Activated CD4-positive, alpha-beta T cell treated with anti-CD3 and anti-CD28 coated beads, Interleukin-2, amount 10 ng/mL, durations not matched to agents 24 days and 14 days (primary cell): ENCODE data around the gene MTHFS. TPM values are rescaled to one million over a fixed set of nuclear protein-coding genes. Genes with fewer than 3 reads are reported as not detected.
A peak's percentile ranks its signal among the peaks of the same experiment; 100 is the strongest.
"Not testable (repeated sequence)": the region's sequence is repeated elsewhere in the genome, so short reads cannot be mapped to it uniquely, and the experiment has no call there.

Source experiments
- DNase-seq: peaks from one replicate; pipeline ENCODE4 v3.0.0; 2022
- H3K27ac Mint-ChIP-seq: one replicate; pipeline ENCODE4 v1.8.0; 2022; ENCODE audit warnings: mild to moderate bottlenecking, mixed read lengths
- H3K27me3 Mint-ChIP-seq: one replicate; pipeline ENCODE4 v1.8.0; 2022; ENCODE audit warnings: mixed read lengths
- H3K36me3 Mint-ChIP-seq: one replicate; pipeline ENCODE4 v1.8.0; 2022; ENCODE audit warnings: low read depth, mild to moderate bottlenecking, mixed read lengths
- H3K4me1 Mint-ChIP-seq: one replicate; pipeline ENCODE4 v1.8.0; 2021; ENCODE audit warnings: mixed read lengths
- H3K4me3 Mint-ChIP-seq: one replicate; pipeline ENCODE4 v1.8.0; 2022; ENCODE audit warnings: mild to moderate bottlenecking, moderate library complexity, mixed read lengths
- H3K9me3 Mint-ChIP-seq: one replicate; pipeline ENCODE4 v1.8.0; 2021; ENCODE audit warnings: mixed read lengths
- intact Hi-C: fragments of 100-400 bp; cut with micrococcal nuclease; formaldehyde crosslinking; loops from one replicate; pipeline ENCODE4 v1.15.1; 2023
- total RNA-seq: library from RNA; stranded (reverse); gene quantifications from 2 replicates; pipeline ENCODE4 v1.2.3, GENCODE V29; 2022

MTHFS gene
- total RNA-seq, 1 donor from 2014 or later = 34.5 TPM

- H3K27ac Mint-ChIP-seq = no peak overlapping the region
- H3K36me3 Mint-ChIP-seq = peaks cover 40% of the 10 kb centered on the region
- no peak overlapping the region for H3K4me3 Mint-ChIP-seq
- H3K27me3 Mint-ChIP-seq = no peaks in the 10 kb centered on the region
- intact Hi-C loops = no loop called here
- no peak for DNase-seq
- H3K9me3 Mint-ChIP-seq = peaks cover 7% of the 10 kb centered on the region
- H3K4me1 Mint-ChIP-seq = peaks cover 29% of the 10 kb centered on the region
Measured at GRCh38 chr15:79903144-79903543, 6.3 kb upstream of the MTHFS start.

- Mint-ChIP-seq H3K27me3 (no peaks in the 10 kb centered on the region), H3K4me3 (no peak overlapping the region), H3K9me3 (peaks cover 7% of the 10 kb centered on the region), H3K4me1 (peaks cover 36% of the 10 kb centered on the region), H3K27ac (no peak overlapping the region), H3K36me3 (peaks cover 36% of the 10 kb centered on the region)
- intact Hi-C loops = no loop called here
- no peak for DNase-seq
Measured at GRCh38 chr15:79901958-79902357, 5.1 kb upstream of the MTHFS start.

- H3K4me3 Mint-ChIP-seq, H3K27me3 Mint-ChIP-seq, intact Hi-C loops, H3K9me3 Mint-ChIP-seq, DNase-seq, H3K27ac Mint-ChIP-seq: not testable (repeated sequence)
- Mint-ChIP-seq H3K4me1 (peaks cover 42% of the 10 kb centered on the region), H3K36me3 (peaks cover 32% of the 10 kb centered on the region)
Measured at GRCh38 chr15:79900818-79901378, 4.1 kb upstream of the MTHFS start.

DNA sequence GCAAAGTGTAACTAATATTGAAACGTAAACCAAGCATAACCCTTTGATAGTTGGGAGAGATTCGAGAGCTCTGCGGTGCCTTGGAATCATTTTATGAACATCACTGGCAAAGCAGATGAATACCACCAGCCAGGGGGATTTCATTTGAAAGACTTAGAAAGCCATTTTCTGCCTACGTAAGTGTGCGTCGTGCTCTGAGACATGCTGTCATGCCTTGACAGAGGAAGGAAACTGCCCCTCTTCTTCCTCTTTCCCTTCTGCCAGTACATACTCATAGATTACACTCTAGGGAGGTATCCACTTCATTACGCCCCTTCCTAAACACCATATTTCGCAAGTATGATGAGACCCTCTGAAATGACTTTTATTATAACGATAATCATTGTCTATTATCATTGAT, 3.3 kb upstream of the MTHFS start:
- DNase-seq = no peak
- H3K27ac Mint-ChIP-seq = no peak overlapping the region
- peaks cover 7% of the 10 kb centered on the region for H3K9me3 Mint-ChIP-seq
- no peak overlapping the region for H3K4me3 Mint-ChIP-seq
- intact Hi-C loops = no loop called here
- no peaks in the 10 kb centered on the region for H3K27me3 Mint-ChIP-seq
- H3K36me3 Mint-ChIP-seq = peaks cover 30% of the 10 kb centered on the region
- H3K4me1 Mint-ChIP-seq = peaks cover 45% of the 10 kb centered on the region

- H3K27me3 Mint-ChIP-seq, H3K4me3 Mint-ChIP-seq, H3K27ac Mint-ChIP-seq, H3K9me3 Mint-ChIP-seq, DNase-seq: not testable (repeated sequence)
- intact Hi-C loops = loop anchor here (10.0 kb wide), 1 partner anchor 256 kb away; the partner anchor contains the start of gene FAH
- Mint-ChIP-seq H3K36me3 (peaks cover 34% of the 10 kb centered on the region), H3K4me1 (peaks cover 50% of the 10 kb centered on the region)
Measured at GRCh38 chr15:79898786-79899185, 2.0 kb upstream of the MTHFS start.

- peaks cover 7% of the 10 kb centered on the region for H3K9me3 Mint-ChIP-seq
- H3K36me3 Mint-ChIP-seq = peaks cover 32% of the 10 kb centered on the region
- peak overlapping the region; percentile 76 for H3K27ac Mint-ChIP-seq
- intact Hi-C loops = loop anchor here (10.0 kb wide), 1 partner anchor 256 kb away; the partner anchor contains the start of gene FAH
- DNase-seq = no peak
- H3K4me1 Mint-ChIP-seq = peaks cover 48% of the 10 kb centered on the region
- H3K27me3 Mint-ChIP-seq = no peaks in the 10 kb centered on the region
- H3K4me3 Mint-ChIP-seq = no peak overlapping the region
Measured at GRCh38 chr15:79898369-79898768, 1.6 kb upstream of the MTHFS start.

- intact Hi-C loops = loop anchor here (1.0 to 10.0 kb wide), 3 partner anchors 26 to 257 kb away; partner anchors contain the start of genes BCL2A1 and FAH
- Mint-ChIP-seq H3K9me3 (peaks cover 7% of the 10 kb centered on the region), H3K4me1 (peaks cover 45% of the 10 kb centered on the region), H3K27ac (peak overlapping the region; percentile 95), H3K36me3 (peaks cover 29% of the 10 kb centered on the region), H3K4me3 (peak overlapping the region; percentile 98), H3K27me3 (no peaks in the 10 kb centered on the region)
- peak; percentile 72 for DNase-seq
Measured at GRCh38 chr15:79897701-79898113, 893 bp upstream of the MTHFS start.

DNA sequence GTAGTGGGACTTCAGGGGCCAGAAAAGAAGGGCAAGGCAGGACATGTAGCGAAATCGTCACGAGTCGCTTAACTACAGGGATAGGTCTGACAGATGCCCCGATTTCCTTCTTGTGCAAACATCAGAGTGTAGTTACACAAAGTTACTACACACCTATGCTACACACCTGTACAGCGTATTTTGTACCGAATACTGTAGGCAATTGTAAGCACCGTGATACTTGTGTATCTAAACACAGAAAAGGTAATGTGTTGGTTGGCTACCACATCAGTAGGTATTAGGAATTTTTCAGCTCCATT, 515 bp upstream of the MTHFS start:
- Mint-ChIP-seq H3K36me3 (peaks cover 29% of the 10 kb centered on the region), H3K4me3 (peak overlapping the region; percentile 98), H3K4me1 (peaks cover 41% of the 10 kb centered on the region), H3K27ac (peak overlapping the region; percentile 95), H3K27me3 (no peaks in the 10 kb centered on the region), H3K9me3 (peaks cover 4% of the 10 kb centered on the region)
- intact Hi-C loops = loop anchor here (1.0 to 10.0 kb wide), 3 partner anchors 26 to 257 kb away; partner anchors contain the start of genes BCL2A1 and FAH
- DNase-seq = no peak

DNA sequence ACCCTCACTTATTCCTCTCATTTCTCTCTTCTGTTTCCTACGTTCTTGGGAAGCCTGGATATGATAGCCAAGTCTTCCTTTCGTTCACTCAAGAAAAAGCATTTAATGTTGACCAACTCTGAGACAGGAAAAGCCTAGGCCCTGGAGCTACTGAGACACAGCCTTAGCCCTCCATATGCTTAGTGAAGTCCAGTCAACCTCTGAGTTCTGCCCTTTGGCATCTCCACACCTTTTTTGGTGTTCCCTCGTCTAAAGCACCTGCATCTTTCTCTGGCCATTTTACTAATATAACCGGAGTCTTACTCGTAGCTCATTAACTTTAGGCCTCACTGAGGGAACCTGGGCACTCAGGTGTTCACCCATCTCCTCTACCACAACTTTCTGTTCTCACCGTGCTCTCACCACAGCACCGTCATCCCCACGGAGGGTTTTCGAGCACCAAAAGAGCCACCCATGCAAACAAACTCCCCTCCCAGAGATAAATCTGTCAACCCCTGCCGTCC, 632 bp downstream of the MTHFS start:
- DNase-seq = no peak
- intact Hi-C loops = loop anchor here (1.0 to 10.0 kb wide), 4 partner anchors 71 to 259 kb away; partner anchors contain the start of genes FAH and ZFAND6
- Mint-ChIP-seq H3K27me3 (no peaks in the 10 kb centered on the region), H3K9me3 (no peaks in the 10 kb centered on the region), H3K4me3 (peak overlapping the region; percentile 98), H3K36me3 (peaks cover 31% of the 10 kb centered on the region), H3K4me1 (peaks cover 37% of the 10 kb centered on the region), H3K27ac (peak overlapping the region; percentile 100)

- H3K9me3 Mint-ChIP-seq = no peaks in the 10 kb centered on the region
- H3K4me3 Mint-ChIP-seq = no peak overlapping the region
- intact Hi-C loops = loop anchor here (10.0 kb wide), 1 partner anchor 62 kb away; no protein-coding TSS in a partner anchor
- H3K36me3 Mint-ChIP-seq = peaks cover 67% of the 10 kb centered on the region
- DNase-seq = no peak
- H3K27me3 Mint-ChIP-seq = no peaks in the 10 kb centered on the region
- H3K27ac Mint-ChIP-seq = no peak overlapping the region
- H3K4me1 Mint-ChIP-seq = peaks cover 25% of the 10 kb centered on the region
Measured at GRCh38 chr15:79887054-79887930, 9.5 kb downstream of the MTHFS start.

DNA sequence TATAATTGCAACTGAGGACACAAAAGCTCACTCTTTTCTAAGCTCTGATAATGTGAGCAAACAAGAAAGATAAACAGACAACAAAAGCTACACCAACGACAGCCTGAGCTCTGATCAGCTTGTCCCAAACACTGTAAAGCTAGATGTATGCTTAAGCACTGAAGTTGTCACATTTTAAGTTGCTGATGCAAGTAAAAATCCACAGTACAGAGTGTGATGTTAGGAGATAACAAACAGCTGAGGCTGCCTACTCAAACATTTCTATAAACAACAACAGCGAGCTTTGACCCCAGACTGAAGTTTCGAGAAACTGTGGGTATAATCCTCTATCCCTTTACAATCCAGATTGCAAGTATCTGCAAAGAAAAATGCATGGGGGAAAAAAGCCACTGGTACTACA, 10.7 kb downstream of the MTHFS start:
- Mint-ChIP-seq H3K36me3 (peaks cover 67% of the 10 kb centered on the region), H3K27ac (no peak overlapping the region), H3K27me3 (no peaks in the 10 kb centered on the region), H3K4me1 (peaks cover 23% of the 10 kb centered on the region), H3K4me3 (no peak overlapping the region), H3K9me3 (no peaks in the 10 kb centered on the region)
- DNase-seq = no peak
- intact Hi-C loops = loop anchor here (10.0 kb wide), 1 partner anchor 61 kb away; no protein-coding TSS in a partner anchor

- H3K36me3 Mint-ChIP-seq = peaks cover 74% of the 10 kb centered on the region
- no peak overlapping the region for H3K27ac Mint-ChIP-seq
- no peak for DNase-seq
- H3K4me3 Mint-ChIP-seq = no peak overlapping the region
- H3K9me3 Mint-ChIP-seq = no peaks in the 10 kb centered on the region
- intact Hi-C loops = loop anchor here (10.0 kb wide), 1 partner anchor 59 kb away; no protein-coding TSS in a partner anchor
- no peaks in the 10 kb centered on the region for H3K27me3 Mint-ChIP-seq
- H3K4me1 Mint-ChIP-seq = peaks cover 15% of the 10 kb centered on the region
Measured at GRCh38 chr15:79884204-79884596, 12.6 kb downstream of the MTHFS start.

DNA sequence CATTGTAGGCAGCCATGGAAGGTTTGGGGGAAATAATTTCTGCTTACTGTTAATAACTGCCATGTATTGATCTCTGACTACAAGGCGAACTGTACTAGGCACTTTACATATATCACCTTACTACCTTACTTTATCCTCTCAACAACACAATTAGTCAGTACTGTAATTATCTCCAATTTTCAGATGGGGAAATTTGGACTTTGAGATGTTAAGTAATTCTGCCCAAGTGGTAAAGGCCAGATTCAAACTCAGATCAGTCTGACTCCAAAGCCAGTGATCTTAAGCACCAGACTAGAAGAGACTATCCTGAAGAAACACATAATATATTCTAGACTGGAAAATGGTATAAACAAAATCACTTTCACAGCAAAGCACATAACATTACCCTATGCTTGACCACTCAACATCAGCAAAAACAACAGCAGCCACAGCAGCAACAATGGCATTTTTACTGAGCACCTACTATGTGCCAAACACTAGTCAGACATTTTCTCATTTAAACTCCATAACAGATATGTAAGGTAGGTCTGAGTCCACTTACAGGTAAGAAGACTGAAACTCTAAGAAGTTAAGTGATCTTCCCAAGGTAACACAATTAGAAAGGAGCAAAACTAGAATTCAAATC, 13.1 kb downstream of the MTHFS start:
- Mint-ChIP-seq H3K9me3 (no peaks in the 10 kb centered on the region), H3K27ac (no peak overlapping the region), H3K36me3 (peaks cover 73% of the 10 kb centered on the region), H3K27me3 (no peaks in the 10 kb centered on the region), H3K4me1 (peaks cover 15% of the 10 kb centered on the region), H3K4me3 (no peak overlapping the region)
- DNase-seq = no peak
- intact Hi-C loops = loop anchor here (10.0 kb wide), 1 partner anchor 59 kb away; no protein-coding TSS in a partner anchor
